H1 (cell line): ENCODE results near the gene SLC35F3. TPM values are rescaled to one million over a fixed set of nuclear protein-coding genes. Genes with fewer than 3 reads are reported as not detected.

Source experiments
- CTCF ChIA-PET: fragments of 300-600 bp; sonication (Branson Sonifier 250); formaldehyde crosslinking; loops from one replicate; lab custom pipeline; 2021; ENCODE audit not compliant: partially characterized antibody; lab: Charles Lee
- POLR2A ChIA-PET: fragments of 300-600 bp; sonication (Branson Sonifier 250); formaldehyde crosslinking; loops from one replicate; lab custom pipeline; 2021; ENCODE audit warnings: inconsistent platforms; ENCODE audit not compliant: partially characterized antibody; lab: Charles Lee
- DNase-seq, 2 experiments: peaks; one replicate each; pipeline versions ENCODE4 v3.0.0 to v3.0.0-alpha.2; 2010 to 2022; ENCODE audit warnings: low spot score in 2 of 2, low read depth in 1 of 2, mixed read lengths in 1 of 2
- FAIRE-seq: peaks from 2 replicates; lab custom pipeline; 2011; peaks lifted over from hg19 to GRCh38; lab: Jason Lieb, UNC
- H2AFZ ChIP-seq: 2 replicates; pipeline ENCODE4 v1.8.1; 2012; ENCODE audit warnings: low read length, inconsistent platforms
- H2AK5ac ChIP-seq: 2 replicates; pipeline ENCODE4 v1.6.1; 2013; ENCODE audit warnings: low read depth, low read length
- H2BK120ac ChIP-seq: replicated peaks from 2 replicates; pipeline ENCODE3; 2013; ENCODE audit warnings: low read depth, low read length, inconsistent platforms
- H2BK12ac ChIP-seq: 2 replicates; pipeline ENCODE4 v1.6.1; 2013; ENCODE audit warnings: low read depth, low read length
- H2BK15ac ChIP-seq: 2 replicates; pipeline ENCODE4 v1.6.1; 2013; ENCODE audit warnings: low read length
- H2BK20ac ChIP-seq: 2 replicates; pipeline ENCODE4 v1.6.1; 2013; ENCODE audit warnings: low read length
- H2BK5ac ChIP-seq: 2 replicates; pipeline ENCODE4 v1.6.1; 2013; ENCODE audit warnings: low read depth, low read length
- H3K14ac ChIP-seq: 2 replicates; pipeline ENCODE4 v1.6.1; 2013; ENCODE audit warnings: inconsistent platforms; ENCODE audit not compliant: insufficient read length
- H3K18ac ChIP-seq: 2 replicates; pipeline ENCODE4 v1.6.1; 2013; ENCODE audit warnings: low read length; ENCODE audit errors: extremely low read depth
- H3K23ac ChIP-seq: 2 replicates; pipeline ENCODE4 v1.6.1; 2013; ENCODE audit warnings: inconsistent platforms; ENCODE audit not compliant: insufficient read length
- H3K23me2 ChIP-seq: 2 replicates; pipeline ENCODE4 v1.6.1; 2013; ENCODE audit warnings: low read depth, low read length
- H3K27ac ChIP-seq: 2 replicates; pipeline ENCODE4 v1.6.1; 2011; ENCODE audit warnings: low read depth, low read length, inconsistent platforms
- H3K27me3 ChIP-seq, 4 experiments: replicated peaks in 1 of 4; 1 replicate in 1 of 4; 2 replicates in 3 of 4; pipeline versions ENCODE4 v1.6.1 to v1.8.1; 2011 to 2013; ENCODE audit warnings: low read length in 3 of 4, mild to moderate bottlenecking in 3 of 4, inconsistent platforms in 2 of 4, mixed read lengths in 2 of 4, moderate library complexity in 1 of 4; ENCODE audit not compliant: control insufficient read depth in 3 of 4, insufficient read depth in 3 of 4; ENCODE audit errors: extremely low read depth in 1 of 4
- H3K36me3 ChIP-seq, 4 experiments: 2 replicates each; pipeline versions ENCODE4 v1.6.1 to v1.8.1; 2011 to 2013; ENCODE audit warnings: mild to moderate bottlenecking in 4 of 4, low read length in 3 of 4, moderate library complexity in 2 of 4, control low read depth in 1 of 4, inconsistent platforms in 1 of 4; ENCODE audit not compliant: insufficient read depth in 4 of 4, control insufficient read depth in 2 of 4
- H3K4ac ChIP-seq: replicated peaks from 2 replicates; pipeline ENCODE3; 2013; ENCODE audit warnings: low read length, low read depth, mixed read lengths, inconsistent platforms; ENCODE audit not compliant: insufficient read length
- H3K4me1 ChIP-seq, 4 experiments: replicated peaks in 1 of 4; 1 replicate in 1 of 4; 2 replicates in 3 of 4; pipeline versions ENCODE4 v1.6.1 to v1.8.1; 2011 to 2013; ENCODE audit warnings: low read length in 3 of 4, inconsistent platforms in 2 of 4, mixed read lengths in 1 of 4; ENCODE audit not compliant: insufficient read depth in 4 of 4, control insufficient read depth in 3 of 4
- H3K4me2 ChIP-seq, 2 experiments: 2 replicates each; pipeline versions ENCODE4 v1.6.1 to v1.8.1; 2011 to 2013; ENCODE audit warnings: low read depth in 2 of 2, low read length in 2 of 2, control low read depth in 1 of 2, inconsistent platforms in 1 of 2, mild to moderate bottlenecking in 1 of 2; ENCODE audit not compliant: insufficient read depth in 1 of 2
- H3K4me3 ChIP-seq, 4 experiments: fragments of 200-600, 300-600 bp in 1 of 4; sonication (generic), shearing (Covaris generic), sonication (Bioruptor Twin) in 1 of 4; 2 replicates each; pipeline versions ENCODE4 v1.5.1 to v1.8.1; 2011 to 2016; ENCODE audit warnings: low read length in 4 of 4, low read depth in 3 of 4, control low read depth in 2 of 4, inconsistent platforms in 2 of 4, mild to moderate bottlenecking in 2 of 4, mixed read lengths in 1 of 4, moderate library complexity in 1 of 4; ENCODE audit not compliant: insufficient read depth in 2 of 4; ENCODE audit errors: extremely low read depth in 1 of 4
- H3K56ac ChIP-seq: replicated peaks from 2 replicates; pipeline ENCODE3; 2013; ENCODE audit warnings: low read depth, mild to moderate bottlenecking, mixed read lengths, low read length, inconsistent platforms; ENCODE audit not compliant: insufficient read length
- H3K79me1 ChIP-seq: 2 replicates; pipeline ENCODE4 v1.6.1; 2013; ENCODE audit warnings: low read depth, low read length, control low read depth
- H3K79me2 ChIP-seq, 2 experiments: 2 replicates each; pipeline versions ENCODE4 v1.6.1 to v1.8.1; 2012 to 2013; ENCODE audit warnings: low read length in 2 of 2, mild to moderate bottlenecking in 2 of 2, inconsistent platforms in 1 of 2; ENCODE audit not compliant: insufficient read depth in 2 of 2, control insufficient read depth in 1 of 2
- H3K9ac ChIP-seq, 4 experiments: replicated peaks in 1 of 4; 1 replicate in 1 of 4; 2 replicates in 3 of 4; pipeline versions ENCODE4 v1.6.1 to v1.8.1; 2011 to 2013; ENCODE audit warnings: low read depth in 3 of 4, low read length in 3 of 4, control low read depth in 2 of 4, mild to moderate bottlenecking in 2 of 4, moderate library complexity in 2 of 4, inconsistent platforms in 1 of 4; ENCODE audit errors: extremely low read depth in 1 of 4
- H3K9me3 ChIP-seq, 2 experiments: 2 replicates each; pipeline versions ENCODE4 v1.6.1 to v1.8.1; 2012 to 2013; ENCODE audit warnings: mild to moderate bottlenecking in 2 of 2, moderate library complexity in 2 of 2, control low read depth in 1 of 2, inconsistent platforms in 1 of 2, low read depth in 1 of 2, low read length in 1 of 2, mixed read lengths in 1 of 2; ENCODE audit not compliant: insufficient read depth in 2 of 2
- H4K20me1 ChIP-seq, 2 experiments: replicated peaks in 1 of 2; 2 replicates each; pipeline versions ENCODE3 to v1.8.1; 2011 to 2013; ENCODE audit warnings: inconsistent platforms in 2 of 2, low read length in 2 of 2, mild to moderate bottlenecking in 1 of 2; ENCODE audit not compliant: insufficient read depth in 2 of 2, control insufficient read depth in 1 of 2
- H4K5ac ChIP-seq: 2 replicates; pipeline ENCODE4 v1.6.1; 2013; ENCODE audit warnings: low read length, low read depth, mixed read lengths, inconsistent platforms; ENCODE audit not compliant: insufficient read length
- H4K8ac ChIP-seq: 2 replicates; pipeline ENCODE4 v1.8.0; 2013; ENCODE audit warnings: mild to moderate bottlenecking, moderate library complexity, low read length, inconsistent platforms; ENCODE audit not compliant: insufficient read depth; ENCODE audit errors: extremely low read depth
- H4K91ac ChIP-seq: replicated peaks from 2 replicates; pipeline ENCODE3; 2013; ENCODE audit warnings: low read length, mixed read lengths, inconsistent platforms; ENCODE audit not compliant: insufficient read length
- ASH2L ChIP-seq: fragments of 200-600, 300-600 bp; sonication (generic); IDR thresholded peaks from one replicate; pipeline ENCODE4 v1.7.1; 2017; ENCODE audit warnings: low read length
- CHD2 ChIP-seq: IDR thresholded peaks from 2 replicates; pipeline ENCODE4 v1.6.1; 2012; ENCODE audit warnings: low read length, improper control_type of control experiment
- CREB1 ChIP-seq: IDR thresholded peaks from 2 replicates; pipeline ENCODE4 v1.6.1; 2012; ENCODE audit warnings: inconsistent platforms
- MAFK ChIP-seq: IDR thresholded peaks from 2 replicates; pipeline ENCODE4 v1.6.1; 2012; ENCODE audit warnings: low read depth, mild to moderate bottlenecking, improper control_type of control experiment, low read length
- POU5F1 ChIP-seq: IDR thresholded peaks from 2 replicates; pipeline ENCODE4 v1.6.1; 2011; ENCODE audit warnings: low read depth, mild to moderate bottlenecking, low read length, moderate library complexity
- SAP30 ChIP-seq: fragments of 300-600 bp; sonication (generic); IDR thresholded peaks from 2 replicates; pipeline ENCODE4 v1.7.1; 2012; ENCODE audit warnings: low read length, moderate library complexity, mild to moderate bottlenecking, inconsistent platforms; ENCODE audit not compliant: insufficient read depth, insufficient replicate concordance
- SUZ12 ChIP-seq: fragments of 200-600 bp; sonication (generic); IDR thresholded peaks from 2 replicates; pipeline ENCODE4 v1.6.1; 2012; ENCODE audit warnings: mild to moderate bottlenecking, inconsistent platforms, low read length, moderate library complexity, mixed read lengths
- TBP ChIP-seq: IDR thresholded peaks from 2 replicates; pipeline ENCODE4 v1.6.1; 2011; ENCODE audit warnings: low read depth, low read length, improper control_type of control experiment
- TEAD4 ChIP-seq: IDR thresholded peaks from 2 replicates; pipeline ENCODE4 v1.6.1; 2012; ENCODE audit warnings: low read depth, low read length, inconsistent platforms, mixed read lengths
- WGBS, 2 experiments: shearing (Covaris generic) in 1 of 2; methylation state at CpG; one replicate each; pipeline versions ENCODE4 v1.1.6 to v1.1.7; 2013 to 2015; ENCODE audit warnings: low lambda C conversion rate in 2 of 2, mixed read lengths in 2 of 2, inconsistent platforms in 1 of 2, low coverage in 1 of 2, missing lambda C conversion rate in 1 of 2; ENCODE audit not compliant: insufficient replicate concordance in 2 of 2, insufficient coverage in 1 of 2, insufficient read length in 1 of 2; ENCODE audit errors: extremely low coverage in 1 of 2, missing lambda C conversion rate in 1 of 2; 5-methylcytosine and 5-hydroxymethylcytosine counted together
- polyA plus RNA-seq, 7 experiments: library from polyadenylated mRNA; depleted of rRNA in 3 of 7; stranded (reverse) in 5 of 7; unstranded in 2 of 7; fragments of >200 nt in 5 of 7; fragments of 200-250 nt in 2 of 7; gene quantifications; 1 replicate in 5 of 7; 2 replicates in 1 of 7; 4 replicates in 1 of 7; pipeline versions ENCODE4 v1.2.1 to v1.2.3, GENCODE V29; 2011 to 2013; ENCODE audit warnings: missing spikeins in 2 of 7, mixed read lengths in 2 of 7
- total RNA-seq: library from RNA; stranded (reverse); fragmentation: NEBNext Ultra II Directional; extraction: Animal tissue kit (Norgen Biotek cat#: 25700); gene quantifications from 2 replicates; pipeline ENCODE4 v1.2.1, GENCODE V29; 2021

Gene SLC35F3
- total and polyA plus RNA-seq, 2 of the 8 experiments (the other 6 are each of a cell fraction or from before 2014, with no cell fraction given): 0.78 to 1.2 TPM

- Histone ChIP-seq H4K20me1 (no peaks in the 10 kb centered on the region), H2AK5ac (no peak overlapping the region), H3K56ac (no peak overlapping the region), H4K8ac (no peak overlapping the region), H2BK12ac (no peak overlapping the region), H3K4me1 (no peaks in the 10 kb centered on the region), H2BK20ac (no peak overlapping the region), H3K4me3 (no peak overlapping the region), H3K18ac (no peak overlapping the region), H3K9ac (no peak overlapping the region), H3K23ac (no peak overlapping the region), H2BK120ac (no peak overlapping the region), H3K27me3 (no peaks in the 10 kb centered on the region), H3K4ac (no peak overlapping the region), H3K9me3 (no peaks in the 10 kb centered on the region), H2BK15ac (no peak overlapping the region), H3K27ac (no peak overlapping the region), H3K79me1 (no peaks in the 10 kb centered on the region), H3K79me2 (no peaks in the 10 kb centered on the region), H4K91ac (no peak overlapping the region), H3K4me2 (no peak overlapping the region), H3K23me2 (no peaks in the 10 kb centered on the region; the same call in 1 of the 2 replicates), H3K36me3 (no peaks in the 10 kb centered on the region), H2BK5ac (no peak overlapping the region), H2AFZ (no peak overlapping the region), H4K5ac (no peak overlapping the region), H3K14ac (no peak overlapping the region)
- no peak for TF ChIP-seq CHD2
- no peak for TF ChIP-seq TBP
- TF ChIP-seq SAP30: no peak
- no peak for TF ChIP-seq TEAD4
- no peak for TF ChIP-seq ASH2L
- TF ChIP-seq CREB1: no peak
- no peak for TF ChIP-seq MAFK
- TF ChIP-seq SUZ12: no peak
- no peak for TF ChIP-seq POU5F1
- ChIA-PET CTCF (interaction anchor here (0.9 to 7.1 kb wide), 6 partner anchors 12 to 108 kb away, joined by 3 to 39 read pairs (median 4); no protein-coding TSS in a partner anchor), POLR2A (no interaction called here)
- FAIRE-seq (no peak), DNase-seq (no peak)
- 96% methylated on average over 5 of the region's 5 CpGs; no CpG with 5 or more reads in 1 of the 2 experiments for WGBS, 2 experiments
Observed at GRCh38 chr1:234201600-234201999, 297.1 kb downstream of the SLC35F3 start.
